OCI-M2 (cell line): ENCODE results near the gene VAPA.
"Not testable (repeated sequence)": the region's sequence is repeated elsewhere in the genome, so short reads cannot be mapped to it uniquely, and the experiment has no call there.

ENCODE experiments used
- DNase-seq: peaks from one replicate; lab custom pipeline; 2025; ENCODE audit not compliant: unreplicated experiment; lab: John Stamatoyannopoulos, UW

The VAPA gene

GRCh38 chr18:9885170-9886004 lies 28.4 kb upstream of the VAPA start, which contains the start of gene TXNDC2:
Gene TXNDC2, plus strand, starts transcription at chr18:9885973. Its CDS starts 708 bp downstream, at chr18:9886681.
- no peak for DNase-seq

GRCh38 chr18:9886005-9886348 lies 27.8 kb upstream of the VAPA start:
- no peak for DNase-seq

GRCh38 chr18:9887992-9888391 lies 25.8 kb upstream of the VAPA start:
- DNase-seq, result no peak

- DNase-seq, result no peak
Observed at GRCh38 chr18:9890196-9890595, 23.6 kb upstream of the VAPA start.

GRCh38 chr18:9890957-9891356 lies 22.9 kb upstream of the VAPA start:
- DNase-seq, result no peak

GRCh38 chr18:9891515-9891914 lies 22.3 kb upstream of the VAPA start:
- not testable (repeated sequence) for DNase-seq

GRCh38 chr18:9894454-9895068 lies 19.3 kb upstream of the VAPA start:
- DNase-seq, result no peak

GRCh38 chr18:9897129-9897528 lies 16.7 kb upstream of the VAPA start:
- no peak for DNase-seq

GRCh38 chr18:9897787-9898291 lies 16.0 kb upstream of the VAPA start:
- not testable (repeated sequence) for DNase-seq

GRCh38 chr18:9898792-9899549 lies 14.8 kb upstream of the VAPA start:
- DNase-seq, result peak; percentile 17

GRCh38 chr18:9899550-9899930 lies 14.3 kb upstream of the VAPA start:
- DNase-seq, result not testable (repeated sequence)

- no peak for DNase-seq
Observed at GRCh38 chr18:9900699-9901098, 13.1 kb upstream of the VAPA start.

GRCh38 chr18:9901377-9901776 lies 12.4 kb upstream of the VAPA start:
- DNase-seq, result no peak

- DNase-seq, result not testable (repeated sequence)
Observed at GRCh38 chr18:9902264-9902663, 11.6 kb upstream of the VAPA start.

- DNase-seq, result no peak
Observed at GRCh38 chr18:9902832-9903231, 11.0 kb upstream of the VAPA start.

- DNase-seq, result no peak
Observed at GRCh38 chr18:9905401-9905922, 8.4 kb upstream of the VAPA start.

- DNase-seq, result no peak
Observed at GRCh38 chr18:9906481-9906880, 7.3 kb upstream of the VAPA start.

- DNase-seq, result no peak
Observed at GRCh38 chr18:9907867-9908266, 5.9 kb upstream of the VAPA start.

GRCh38 chr18:9910071-9910470 lies 3.7 kb upstream of the VAPA start:
- no peak for DNase-seq

- no peak for DNase-seq
Observed at GRCh38 chr18:9910661-9911060, 3.2 kb upstream of the VAPA start.

GRCh38 chr18:9911226-9911625 lies 2.6 kb upstream of the VAPA start:
- no peak for DNase-seq
